Stomach smooth muscle (tissue), 2 donors: ENCODE measurements around the gene SC5D.

ENCODE experiments used
- H3K27ac ChIP-seq: one replicate; pipeline ENCODE4 v1.7.0; 2013; ENCODE audit warnings: mild to moderate bottlenecking, low read length, inconsistent platforms
- H3K27me3 ChIP-seq, 2 donors: one replicate each; pipeline ENCODE4 v1.7.0; 2013; ENCODE audit warnings: low read length in 2 of 2; ENCODE audit not compliant: insufficient read depth in 2 of 2, control insufficient read depth in 1 of 2
- H3K36me3 ChIP-seq, 2 donors: one replicate each; pipeline ENCODE4 v1.7.0; 2013; ENCODE audit warnings: low read length in 2 of 2; ENCODE audit not compliant: control insufficient read depth in 2 of 2, insufficient read depth in 2 of 2
- H3K4me1 ChIP-seq: one replicate; pipeline ENCODE4 v1.7.0; 2013; ENCODE audit warnings: low read length; ENCODE audit not compliant: control insufficient read depth, insufficient read depth
- H3K4me3 ChIP-seq, 2 donors: one replicate each; pipeline ENCODE4 v1.7.0; 2013; ENCODE audit warnings: low read length in 2 of 2
- H3K9ac ChIP-seq, 2 donors: one replicate each; pipeline ENCODE4 v1.7.0; 2013; ENCODE audit warnings: low read length in 2 of 2, mild to moderate bottlenecking in 1 of 2
- H3K9me3 ChIP-seq, 2 donors: one replicate each; pipeline ENCODE4 v1.7.0; 2013; ENCODE audit warnings: low read length in 2 of 2; ENCODE audit not compliant: control insufficient read depth in 2 of 2
- donor health status: healthy.
- donor health status: Pancreatic carcinoma.

SC5D gene

GRCh38 chr11:121257289-121257688 lies 35.3 kb upstream of the SC5D start:
- H3K4me3 ChIP-seq, result no peak overlapping the region
- H3K27me3 ChIP-seq, result no peaks in the 10 kb centered on the region
- H3K9ac ChIP-seq, result no peak overlapping the region
- no peaks in the 10 kb centered on the region for H3K9me3 ChIP-seq
- H3K4me1 ChIP-seq, result no peaks in the 10 kb centered on the region
- H3K36me3 ChIP-seq, result no peaks in the 10 kb centered on the region
- H3K27ac ChIP-seq, result no peak overlapping the region

- H3K27ac ChIP-seq, result no peak overlapping the region
These were observed 34.6 kb upstream of the SC5D start for GRCh38 chr11:121257976-121258375.

GRCh38 chr11:121265586-121265985 lies 27.0 kb upstream of the SC5D start:
- Histone ChIP-seq H3K4me1 (no peaks in the 10 kb centered on the region), H3K9ac (no peak overlapping the region), H3K27me3 (peaks cover 14 to 24% of the 10 kb centered on the region in 2 donors), H3K27ac (no peak overlapping the region), H3K36me3 (no peaks in the 10 kb centered on the region), H3K9me3 (no peaks in the 10 kb centered on the region), H3K4me3 (no peak overlapping the region)

More at GRCh38 chr11:121257976-121258375, 34.6 kb upstream of the SC5D start:
- Histone ChIP-seq H3K9me3 (no peaks in the 10 kb centered on the region), H3K9ac (no peak overlapping the region), H3K4me3 (no peak overlapping the region), H3K4me1 (no peaks in the 10 kb centered on the region), H3K36me3 (no peaks in the 10 kb centered on the region), H3K27me3 (no peaks in the 10 kb centered on the region)

- Histone ChIP-seq H3K27me3 (peaks cover 14 to 24% of the 10 kb centered on the region in 2 donors), H3K9ac (no peak overlapping the region), H3K4me3 (no peak overlapping the region), H3K9me3 (no peaks in the 10 kb centered on the region), H3K36me3 (no peaks in the 10 kb centered on the region), H3K4me1 (no peaks in the 10 kb centered on the region), H3K27ac (no peak overlapping the region)
These were observed 24.0 kb upstream of the SC5D start for GRCh38 chr11:121268581-121268980.

- Histone ChIP-seq H3K9me3 (no peaks in the 10 kb centered on the region), H3K9ac (no peak overlapping the region), H3K27me3 (peaks cover 14 to 19% of the 10 kb centered on the region in 2 donors), H3K4me1 (no peaks in the 10 kb centered on the region), H3K27ac (no peak overlapping the region), H3K4me3 (no peak overlapping the region), H3K36me3 (no peaks in the 10 kb centered on the region)
These were observed 22.4 kb upstream of the SC5D start for GRCh38 chr11:121270001-121270678.

- Histone ChIP-seq H3K4me1 (no peaks in the 10 kb centered on the region), H3K9me3 (no peaks in the 10 kb centered on the region), H3K27ac (no peak overlapping the region), H3K36me3 (no peaks in the 10 kb centered on the region), H3K9ac (no peak overlapping the region), H3K4me3 (no peak overlapping the region), H3K27me3 (peaks cover 0 to 3% of the 10 kb centered on the region in 2 donors)
These were observed 18.1 kb upstream of the SC5D start for GRCh38 chr11:121274332-121274991.

GRCh38 chr11:121281698-121282097 lies 10.9 kb upstream of the SC5D start:
- H3K9ac ChIP-seq, result no peak overlapping the region
- peaks cover 0 to 2% of the 10 kb centered on the region in 2 donors for H3K27me3 ChIP-seq
- H3K9me3 ChIP-seq, result no peaks in the 10 kb centered on the region
- H3K27ac ChIP-seq, result no peak overlapping the region
- no peaks in the 10 kb centered on the region for H3K36me3 ChIP-seq
- H3K4me1 ChIP-seq, result no peaks in the 10 kb centered on the region
- no peak overlapping the region for H3K4me3 ChIP-seq

- H3K27me3 ChIP-seq, result peaks cover 0 to 2% of the 10 kb centered on the region in 2 donors
- H3K9ac ChIP-seq, result no peak overlapping the region
- H3K4me1 ChIP-seq, result no peaks in the 10 kb centered on the region
- no peak overlapping the region for H3K4me3 ChIP-seq
- no peaks in the 10 kb centered on the region for H3K36me3 ChIP-seq
- no peak overlapping the region for H3K27ac ChIP-seq
- no peaks in the 10 kb centered on the region for H3K9me3 ChIP-seq
These were observed 10.2 kb upstream of the SC5D start for GRCh38 chr11:121282386-121282785.

GRCh38 chr11:121282886-121283502 lies 9.6 kb upstream of the SC5D start:
- H3K4me3 ChIP-seq, result no peak overlapping the region
- H3K9me3 ChIP-seq, result no peaks in the 10 kb centered on the region
- H3K27me3 ChIP-seq, result peaks cover 0 to 2% of the 10 kb centered on the region in 2 donors
- no peaks in the 10 kb centered on the region for H3K36me3 ChIP-seq
- H3K9ac ChIP-seq, result no peak overlapping the region
- no peak overlapping the region for H3K27ac ChIP-seq
- H3K4me1 ChIP-seq, result no peaks in the 10 kb centered on the region

- Histone ChIP-seq H3K27me3 (peaks cover 0 to 2% of the 10 kb centered on the region in 2 donors), H3K9me3 (no peaks in the 10 kb centered on the region), H3K4me3 (no peak overlapping the region), H3K9ac (no peak overlapping the region), H3K27ac (no peak overlapping the region), H3K36me3 (no peaks in the 10 kb centered on the region), H3K4me1 (peaks cover 11% of the 10 kb centered on the region)
These were observed 1.3 kb upstream of the SC5D start for GRCh38 chr11:121291319-121291718.
